Mononuclear cell (primary cell): ENCODE measurements around the gene TIGD1. TPM values are rescaled to one million over a fixed set of nuclear protein-coding genes. Genes with fewer than 3 reads are reported as not detected.
"Not testable (repeated sequence)": the region's sequence is repeated elsewhere in the genome, so short reads cannot be mapped to it uniquely, and the experiment has no call there.

Source experiments
- H3K27me3 ChIP-seq: 2 replicates; pipeline ENCODE4 v1.6.0; 2011; ENCODE audit warnings: low read length, control low read depth; ENCODE audit not compliant: insufficient read depth
- H3K4me1 ChIP-seq: 2 replicates; pipeline ENCODE4 v1.5.1; 2011; ENCODE audit warnings: mild to moderate bottlenecking, low read length, control low read depth; ENCODE audit not compliant: insufficient read depth
- H3K4me3 ChIP-seq: 2 replicates; pipeline ENCODE4 v1.5.1; 2011; ENCODE audit warnings: mild to moderate bottlenecking, low read length, moderate library complexity
- H3K9me3 ChIP-seq: 2 replicates; pipeline ENCODE4 v1.5.1; 2011; ENCODE audit warnings: low read depth, mild to moderate bottlenecking, control low read depth, low read length
- total RNA-seq: library from RNA; depleted of rRNA; stranded (reverse); fragments of >200 nt; gene quantifications from one replicate; pipeline ENCODE4 v1.2.3, GENCODE V29; 2012

The TIGD1 gene
- total RNA-seq, 1 donor, result 23.7 TPM

GRCh38 chr2:232576995-232577394 is 26.6 kb upstream of the TIGD1 start:
- H3K9me3 ChIP-seq, result no peaks in the 10 kb centered on the region
- no peaks in the 10 kb centered on the region for H3K4me1 ChIP-seq
- no peaks in the 10 kb centered on the region for H3K27me3 ChIP-seq

GRCh38 chr2:232575404-232575746 is 25.0 kb upstream of the TIGD1 start:
- H3K27me3 ChIP-seq, result no peaks in the 10 kb centered on the region
- H3K4me1 ChIP-seq, result no peaks in the 10 kb centered on the region
- H3K4me3 ChIP-seq, result no peak overlapping the region
- H3K9me3 ChIP-seq, result no peaks in the 10 kb centered on the region

More at GRCh38 chr2:232576995-232577394, 26.6 kb upstream of the TIGD1 start:
- H3K4me3 ChIP-seq, result no peak overlapping the region

DNA sequence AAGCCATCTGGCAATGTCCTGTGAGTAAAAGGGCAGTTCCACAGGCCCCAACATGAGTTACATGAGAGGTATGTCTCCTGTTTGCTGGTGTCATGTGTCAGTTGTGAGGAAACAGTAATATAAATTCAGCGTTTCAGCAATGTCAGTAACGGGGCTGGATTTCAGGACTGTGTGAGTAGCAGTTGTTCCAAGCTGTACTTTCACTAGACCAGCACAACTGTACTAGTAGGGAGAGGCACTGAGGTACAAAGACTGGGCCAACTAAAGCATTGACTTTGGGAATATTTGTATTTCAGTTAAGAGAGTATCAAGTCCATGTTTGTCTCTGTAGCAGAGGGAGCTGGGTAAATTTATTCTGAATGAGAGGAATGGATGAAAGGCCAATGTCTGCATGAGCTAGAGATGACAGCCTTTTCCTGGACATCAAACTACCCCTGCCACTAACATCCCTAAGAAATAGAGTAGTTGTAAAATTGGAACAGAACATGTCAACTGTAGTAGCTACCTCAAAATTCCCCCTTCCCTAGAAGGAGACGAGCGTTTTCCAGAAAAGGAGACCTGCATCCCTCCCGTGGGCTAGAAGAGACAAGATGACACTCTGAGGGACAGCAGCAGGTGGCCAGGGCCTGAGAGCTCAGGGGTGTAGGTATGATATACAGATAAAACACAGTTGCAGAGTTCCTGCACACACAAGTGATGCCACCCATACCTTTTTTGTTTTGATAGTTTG is 24.5 kb upstream of the TIGD1 start:
- Histone ChIP-seq H3K4me1 (no peaks in the 10 kb centered on the region), H3K4me3 (no peak overlapping the region), H3K27me3 (no peaks in the 10 kb centered on the region), H3K9me3 (no peaks in the 10 kb centered on the region)

- no peaks in the 10 kb centered on the region for H3K4me1 ChIP-seq
- no peaks in the 10 kb centered on the region for H3K9me3 ChIP-seq
- H3K27me3 ChIP-seq, result no peaks in the 10 kb centered on the region
- no peak overlapping the region for H3K4me3 ChIP-seq
Observed at GRCh38 chr2:232573771-232574435, 23.5 kb upstream of the TIGD1 start.

- Histone ChIP-seq H3K27me3 (no peaks in the 10 kb centered on the region), H3K9me3 (no peaks in the 10 kb centered on the region), H3K4me3 (no peak overlapping the region), H3K4me1 (no peaks in the 10 kb centered on the region)
Observed at GRCh38 chr2:232573042-232573441, 22.7 kb upstream of the TIGD1 start.

DNA sequence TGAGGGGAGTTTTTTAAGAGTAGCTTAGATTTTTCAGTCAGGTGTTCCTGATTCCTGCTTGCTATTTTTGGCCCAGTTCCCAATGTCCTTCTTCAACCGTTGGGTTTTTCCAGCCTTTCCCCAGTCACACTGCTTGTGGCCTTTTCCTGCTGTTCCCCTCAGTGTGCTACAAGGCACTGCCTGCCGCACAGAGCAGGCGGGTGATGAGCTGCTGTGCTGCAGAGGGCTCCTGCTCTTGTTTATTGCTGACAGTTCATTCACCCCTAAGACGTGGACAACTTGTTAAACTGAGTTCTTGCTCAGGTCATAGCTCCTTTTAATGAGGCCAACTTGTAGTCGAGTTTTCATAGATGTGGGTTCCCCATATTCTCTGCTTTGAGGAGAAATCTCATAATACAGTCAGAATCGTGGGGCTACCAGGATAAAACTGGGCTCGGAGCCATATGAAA is 20.7 kb upstream of the TIGD1 start:
- Histone ChIP-seq H3K9me3 (no peaks in the 10 kb centered on the region), H3K4me3 (no peak overlapping the region), H3K27me3 (no peaks in the 10 kb centered on the region), H3K4me1 (no peaks in the 10 kb centered on the region)

GRCh38 chr2:232570481-232570880 is 20.1 kb upstream of the TIGD1 start:
- not testable (repeated sequence) for H3K4me1 ChIP-seq, H3K9me3 ChIP-seq, H3K27me3 ChIP-seq, H3K4me3 ChIP-seq

DNA sequence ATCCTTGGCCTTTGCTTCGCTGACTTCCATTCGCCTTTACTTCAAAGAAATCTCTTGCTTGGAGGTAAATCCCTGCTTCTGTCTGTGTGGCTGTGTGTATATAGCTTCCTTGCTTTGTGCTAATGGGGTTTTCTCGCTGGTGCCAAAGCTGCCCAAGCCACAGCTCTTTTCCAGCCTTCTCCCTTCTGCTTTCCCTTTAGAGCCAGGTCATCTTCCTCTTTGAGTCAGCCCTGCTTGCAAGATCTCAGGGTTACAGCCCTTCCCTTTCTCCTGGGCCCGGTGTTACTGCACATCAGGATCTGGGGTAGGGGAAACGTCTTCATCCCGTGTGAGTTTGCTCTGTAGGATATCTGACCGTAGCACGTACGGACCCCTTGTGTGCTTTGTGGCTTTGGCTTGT is 19.2 kb upstream of the TIGD1 start:
- H3K27me3 ChIP-seq, result no peaks in the 10 kb centered on the region
- H3K4me1 ChIP-seq, result no peaks in the 10 kb centered on the region
- H3K4me3 ChIP-seq, result no peak overlapping the region
- H3K9me3 ChIP-seq, result no peaks in the 10 kb centered on the region

- Histone ChIP-seq H3K27me3 (no peaks in the 10 kb centered on the region), H3K9me3 (no peaks in the 10 kb centered on the region), H3K4me1 (no peaks in the 10 kb centered on the region), H3K4me3 (no peak overlapping the region)
Observed at GRCh38 chr2:232568161-232568560, 17.8 kb upstream of the TIGD1 start.

GRCh38 chr2:232567721-232568120 is 17.4 kb upstream of the TIGD1 start:
- Histone ChIP-seq H3K4me1 (no peaks in the 10 kb centered on the region), H3K27me3 (no peaks in the 10 kb centered on the region), H3K4me3 (no peak overlapping the region), H3K9me3 (no peaks in the 10 kb centered on the region)

DNA sequence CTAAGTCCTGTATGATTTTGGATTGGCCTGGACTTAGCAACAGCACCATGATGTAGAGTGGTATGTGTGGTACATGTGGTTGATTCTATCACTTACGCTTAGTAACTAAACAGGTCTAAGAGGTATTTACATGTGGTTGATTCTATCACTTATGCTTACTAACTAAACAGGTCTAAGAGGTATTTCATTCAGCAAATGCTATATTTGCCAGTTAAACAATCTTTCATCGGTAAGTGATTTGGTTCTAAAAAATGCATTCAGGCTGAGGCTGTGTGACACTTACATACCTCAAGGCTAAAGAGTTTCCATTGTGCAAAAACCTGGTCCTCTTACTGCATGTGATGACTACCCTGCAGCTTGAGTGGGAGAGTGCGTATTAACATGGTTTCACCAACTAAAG is 13.2 kb upstream of the TIGD1 start:
- no peaks in the 10 kb centered on the region for H3K27me3 ChIP-seq
- no peaks in the 10 kb centered on the region for H3K4me1 ChIP-seq
- no peak overlapping the region for H3K4me3 ChIP-seq
- no peaks in the 10 kb centered on the region for H3K9me3 ChIP-seq

GRCh38 chr2:232562515-232563151 is 12.3 kb upstream of the TIGD1 start:
- no peak overlapping the region for H3K4me3 ChIP-seq
- H3K9me3 ChIP-seq, result no peaks in the 10 kb centered on the region

DNA sequence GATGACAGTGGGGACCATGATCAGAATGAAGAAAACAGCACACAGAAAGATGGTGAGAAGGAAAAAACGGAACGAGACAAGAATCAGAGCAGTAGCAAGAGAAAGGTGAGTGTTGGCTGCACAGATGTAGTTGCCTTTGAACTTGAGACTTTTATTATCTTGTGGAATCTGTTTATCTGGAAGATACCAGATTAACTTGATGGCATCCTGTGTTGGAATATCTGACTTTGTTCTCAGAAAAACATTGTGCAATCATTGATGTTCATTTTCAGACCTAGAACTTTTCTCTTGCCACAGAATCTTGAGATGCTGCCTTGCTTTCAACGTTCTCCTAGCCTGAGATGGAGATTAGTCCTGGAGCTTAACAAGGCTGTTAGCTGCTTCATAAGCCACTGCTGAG is 6.1 kb upstream of the TIGD1 start:
- Histone ChIP-seq H3K4me1 (peaks cover 23% of the 10 kb centered on the region), H3K4me3 (no peak overlapping the region)

More at GRCh38 chr2:232562515-232563151, 12.3 kb upstream of the TIGD1 start:
- H3K27me3 ChIP-seq, result no peaks in the 10 kb centered on the region
- H3K4me1 ChIP-seq, result no peaks in the 10 kb centered on the region

GRCh38 chr2:232551776-232552175 is 1.4 kb upstream of the TIGD1 start:
- Histone ChIP-seq H3K4me3 (peak overlapping the region; percentile 85), H3K4me1 (peaks cover 50% of the 10 kb centered on the region), H3K27me3 (no peaks in the 10 kb centered on the region), H3K9me3 (no peaks in the 10 kb centered on the region)

More for the DNA sequence above, 6.1 kb upstream of the TIGD1 start:
- H3K9me3 ChIP-seq, result no peaks in the 10 kb centered on the region
- no peaks in the 10 kb centered on the region for H3K27me3 ChIP-seq

DNA sequence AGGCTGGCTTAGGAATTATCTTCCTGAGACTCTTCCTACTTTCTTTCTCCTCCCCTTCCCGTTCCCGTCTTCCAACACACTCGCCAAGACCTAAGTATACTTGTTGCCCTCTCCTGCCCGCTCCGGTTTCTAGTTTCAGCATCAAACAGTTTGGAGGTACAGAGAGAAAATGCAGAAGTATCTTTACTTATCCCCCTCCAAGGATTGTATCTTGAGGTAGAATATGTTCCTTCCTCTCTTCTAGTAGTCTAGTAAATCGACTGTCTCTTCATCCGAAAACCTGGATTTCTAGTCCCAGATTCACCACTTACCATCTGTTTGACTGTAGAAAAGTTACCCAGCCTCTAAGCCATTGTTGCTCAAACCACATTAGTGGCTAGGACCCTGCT is 887 bp upstream of the TIGD1 start:
- H3K4me1 ChIP-seq, result peaks cover 55% of the 10 kb centered on the region
- no peaks in the 10 kb centered on the region for H3K9me3 ChIP-seq
- H3K27me3 ChIP-seq, result no peaks in the 10 kb centered on the region
- peak overlapping the region; percentile 85 for H3K4me3 ChIP-seq
